Activated naive CD4-positive, alpha-beta T cell treated with Interleukin-2 at 50 U/mL for 16 hours (primary cell): ENCODE data around the gene FOS.

Experiments used
- DNase-seq: peaks from one replicate; pipeline ENCODE4 v3.0.0-alpha.2; 2020

Gene FOS

GRCh38 chr14:75322746-75323145 is 44.1 kb downstream of the FOS start:
- no peak for DNase-seq

- DNase-seq: no peak
Measured at GRCh38 chr14:75323571-75323970, 44.9 kb downstream of the FOS start.

- DNase-seq: no peak
Measured at GRCh38 chr14:75328558-75329155, 50.0 kb downstream of the FOS start.

GRCh38 chr14:75329369-75329768 is 50.7 kb downstream of the FOS start:
- DNase-seq: no peak

- no peak for DNase-seq
Measured at GRCh38 chr14:75331471-75331870, 52.8 kb downstream of the FOS start.
